GM23338 (cell line): ENCODE data around the gene CPD.

ENCODE experiments used
- CTCF ChIP-seq, 2 experiments: fragments of 200-600 bp in 1 of 2; sonication (generic) in 1 of 2; conservative IDR thresholded peaks; 2 replicates each; pipeline versions ENCODE4 v1.5.1 to v1.6.1; 2016 to 2017; ENCODE audit warnings: antibody characterized with exemption in 2 of 2, low read depth in 2 of 2, mild to moderate bottlenecking in 2 of 2, moderate library complexity in 1 of 2
- EZH2 ChIP-seq: fragments of 200-600 bp; sonication (generic); IDR thresholded peaks from one replicate; pipeline ENCODE4 v1.8.0; 2017; ENCODE audit warnings: antibody characterized with exemption, mild to moderate bottlenecking, low read depth; ENCODE audit not compliant: unreplicated experiment
- POLR2AphosphoS5 ChIP-seq: IDR thresholded peaks from 2 replicates; pipeline ENCODE4 v1.6.1; 2016; ENCODE audit warnings: antibody characterized with exemption, low read depth

GRCh38 chr17:30519166-30519565 is 140.4 kb downstream of the CPD start:
- TF ChIP-seq CTCF (conservative IDR thresholded peaks at IDR 0.05; ENCODE audit: low read depth in 2 of 2) (no peak), POLR2AphosphoS5 (no peak), EZH2 (no peak)
